ENCODE measurements around the gene WARS2.

WARS2 gene

DNA sequence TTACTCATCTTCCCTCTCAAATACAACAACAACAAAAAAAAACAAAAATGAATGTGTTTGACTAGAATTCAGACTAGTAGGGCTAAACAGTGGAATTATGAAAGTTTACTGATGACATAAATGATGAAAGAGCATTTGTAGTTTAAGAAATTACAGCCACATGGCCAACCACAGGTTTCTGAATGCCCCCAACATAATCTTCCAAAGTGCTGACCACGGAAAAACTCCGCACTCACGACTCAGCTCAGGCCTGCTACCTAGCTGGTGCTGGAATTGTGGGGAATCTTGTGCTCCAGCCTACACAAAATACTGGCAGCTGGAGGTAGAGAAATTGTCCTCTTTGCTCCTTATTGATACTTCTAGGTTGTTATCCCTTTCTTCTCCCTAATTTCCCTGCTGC, 128.7 kb downstream of the WARS2 start:
- no peak for DNase-seq

DNA sequence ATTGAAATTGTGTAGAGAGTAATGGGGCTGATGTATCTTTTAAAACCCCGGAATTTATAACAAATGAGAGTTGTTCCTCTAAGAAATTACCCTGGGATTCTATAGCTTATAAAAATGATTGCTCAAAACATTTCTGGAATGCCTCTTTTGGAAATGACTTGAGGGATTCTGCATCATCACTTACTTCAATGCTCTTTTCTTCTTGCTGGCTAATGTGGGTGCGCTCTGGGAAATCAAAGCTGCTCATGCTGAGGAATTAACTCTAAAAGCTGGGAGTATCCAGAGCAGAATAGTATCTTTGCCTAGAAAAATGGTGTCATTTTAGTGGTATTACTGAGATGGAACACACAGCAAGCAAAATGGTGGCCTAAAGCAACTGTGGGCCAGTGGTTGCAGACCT, 129.3 kb downstream of the WARS2 start:
- no peak for DNase-seq

DNA sequence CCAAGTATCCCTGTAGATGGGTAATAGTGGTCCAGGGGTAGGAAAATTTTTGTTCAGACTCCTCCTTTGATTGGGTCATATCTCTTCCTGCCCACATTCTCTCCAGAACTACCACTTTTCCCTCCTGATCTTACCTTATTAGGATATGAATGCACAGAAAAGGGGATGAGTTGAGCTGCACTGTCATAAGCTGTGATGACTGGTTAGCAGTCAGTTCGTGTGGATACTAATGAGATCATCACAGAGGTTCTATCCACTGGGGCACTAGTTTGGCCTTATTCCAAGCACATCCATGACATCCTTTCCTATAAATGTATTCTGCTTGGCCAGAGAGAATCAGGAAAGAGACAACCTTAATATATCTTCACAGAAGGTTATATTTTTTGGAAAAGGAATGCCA, 130.3 kb downstream of the WARS2 start:
- no peak for DNase-seq

DNA sequence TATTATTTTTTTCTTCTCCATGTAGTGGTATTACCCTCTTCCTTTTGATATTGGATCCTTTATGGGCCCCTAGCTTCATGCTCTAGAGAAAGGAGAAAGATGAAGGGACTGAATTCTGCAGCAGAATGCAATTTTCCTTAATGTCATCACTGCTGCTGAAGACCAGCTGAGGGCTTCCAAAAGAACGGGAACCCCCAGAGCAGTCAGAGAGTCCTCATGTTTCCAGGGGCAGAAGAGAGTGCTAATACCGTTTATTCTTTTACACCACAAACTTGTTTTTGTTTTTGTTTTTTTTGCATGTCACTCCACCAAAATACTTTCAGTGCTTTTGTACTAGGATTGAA, 131.2 kb downstream of the WARS2 start:
- no peak for DNase-seq

DNA sequence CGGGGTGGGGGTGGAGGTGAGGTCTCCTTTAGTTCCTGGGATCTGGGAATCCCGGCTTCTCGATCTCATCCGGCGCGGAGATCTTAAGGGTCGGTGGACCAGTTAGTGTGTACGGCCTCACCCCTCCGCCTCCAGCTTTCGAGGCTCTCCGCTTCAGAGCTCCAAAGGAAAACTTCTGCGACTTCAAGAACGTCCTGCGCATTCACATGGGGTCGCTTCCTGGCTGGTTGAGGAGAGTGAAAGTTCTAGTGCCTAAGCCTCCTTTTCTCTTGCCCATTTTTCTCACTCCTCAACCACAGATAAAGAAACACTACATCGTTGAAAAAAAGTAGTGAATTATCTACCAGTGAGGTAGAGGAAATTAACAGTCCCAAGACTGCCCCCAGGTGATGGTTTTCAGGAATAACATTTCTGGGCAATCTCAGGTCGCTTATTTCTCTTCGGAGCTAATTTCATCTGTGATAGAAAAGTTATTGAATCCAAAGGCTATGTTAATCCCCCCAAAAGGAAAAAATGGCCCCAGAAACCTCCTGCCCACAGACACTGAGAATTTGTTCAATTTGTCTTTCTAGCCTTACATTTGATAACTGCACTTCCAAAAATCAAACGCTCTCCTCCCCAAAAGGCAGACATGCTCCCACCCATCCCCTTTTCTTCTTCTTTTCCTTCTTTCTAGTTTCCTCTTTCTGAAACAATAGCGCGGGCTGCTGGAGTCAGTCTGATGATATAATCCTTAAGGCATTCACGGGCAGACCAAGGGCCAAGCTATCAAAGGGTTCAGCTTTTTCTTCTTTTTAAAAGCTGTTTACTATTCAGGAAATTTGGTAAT, 131.8 kb downstream of the WARS2 start:
- DNase-seq: no peak

DNA sequence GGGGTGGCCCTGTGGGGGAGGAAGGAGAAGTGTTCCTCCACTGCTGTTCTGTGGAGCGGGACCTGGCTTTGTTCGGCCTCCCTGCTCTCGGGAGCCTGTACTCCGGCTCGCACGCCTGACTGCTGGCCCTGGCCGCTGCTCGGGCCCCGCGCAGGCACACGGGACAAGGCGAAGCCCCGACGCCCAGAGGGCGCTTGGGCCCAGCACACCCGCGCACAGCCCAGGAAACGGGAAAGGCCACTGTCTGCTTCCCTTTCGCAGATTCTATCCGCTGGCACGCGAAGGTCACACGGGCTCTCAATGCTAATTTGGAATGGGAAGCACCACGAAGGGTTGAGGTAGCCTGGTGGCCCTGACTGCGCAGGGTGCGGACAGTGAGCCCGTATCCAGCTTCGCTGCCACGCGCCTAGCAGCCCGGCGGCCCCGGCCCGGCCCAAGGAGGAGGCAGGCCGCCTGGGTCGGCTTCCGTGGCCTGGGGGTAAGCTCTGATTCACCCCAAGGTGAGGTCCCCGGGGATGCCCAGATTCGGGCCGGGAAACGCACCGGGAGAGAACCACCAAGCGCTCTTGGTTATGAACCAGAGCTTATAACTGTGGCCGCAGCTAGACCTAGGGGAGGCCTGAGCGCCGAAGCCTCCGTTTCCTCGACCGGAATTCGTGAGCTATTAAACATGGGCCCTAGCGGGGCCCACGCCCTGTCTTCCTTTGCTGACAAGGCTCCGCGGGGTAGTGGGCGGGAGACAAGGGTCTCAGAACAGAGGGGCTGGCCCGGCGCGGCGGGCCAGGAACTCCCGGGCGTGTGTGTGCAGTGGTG, 132.6 kb downstream of the WARS2 start:
- no peak for DNase-seq

DNA sequence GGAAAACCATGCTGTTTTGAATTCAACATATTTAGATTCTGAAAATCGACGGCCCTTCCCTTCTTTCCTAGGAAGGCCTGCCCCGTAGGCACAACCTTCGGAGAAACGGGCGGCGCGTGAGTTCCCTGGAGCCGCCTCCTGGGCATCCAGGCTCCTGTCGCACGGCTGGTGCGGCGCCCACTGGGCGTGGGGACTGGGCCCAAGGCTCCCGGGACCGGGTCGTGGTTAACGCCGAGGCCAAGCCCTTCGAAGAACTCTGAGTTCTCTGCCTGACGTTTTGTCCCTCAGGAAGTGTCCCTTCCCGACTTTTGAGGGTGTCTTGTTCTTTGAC, 133.1 kb downstream of the WARS2 start:
- DNase-seq: no peak

DNA sequence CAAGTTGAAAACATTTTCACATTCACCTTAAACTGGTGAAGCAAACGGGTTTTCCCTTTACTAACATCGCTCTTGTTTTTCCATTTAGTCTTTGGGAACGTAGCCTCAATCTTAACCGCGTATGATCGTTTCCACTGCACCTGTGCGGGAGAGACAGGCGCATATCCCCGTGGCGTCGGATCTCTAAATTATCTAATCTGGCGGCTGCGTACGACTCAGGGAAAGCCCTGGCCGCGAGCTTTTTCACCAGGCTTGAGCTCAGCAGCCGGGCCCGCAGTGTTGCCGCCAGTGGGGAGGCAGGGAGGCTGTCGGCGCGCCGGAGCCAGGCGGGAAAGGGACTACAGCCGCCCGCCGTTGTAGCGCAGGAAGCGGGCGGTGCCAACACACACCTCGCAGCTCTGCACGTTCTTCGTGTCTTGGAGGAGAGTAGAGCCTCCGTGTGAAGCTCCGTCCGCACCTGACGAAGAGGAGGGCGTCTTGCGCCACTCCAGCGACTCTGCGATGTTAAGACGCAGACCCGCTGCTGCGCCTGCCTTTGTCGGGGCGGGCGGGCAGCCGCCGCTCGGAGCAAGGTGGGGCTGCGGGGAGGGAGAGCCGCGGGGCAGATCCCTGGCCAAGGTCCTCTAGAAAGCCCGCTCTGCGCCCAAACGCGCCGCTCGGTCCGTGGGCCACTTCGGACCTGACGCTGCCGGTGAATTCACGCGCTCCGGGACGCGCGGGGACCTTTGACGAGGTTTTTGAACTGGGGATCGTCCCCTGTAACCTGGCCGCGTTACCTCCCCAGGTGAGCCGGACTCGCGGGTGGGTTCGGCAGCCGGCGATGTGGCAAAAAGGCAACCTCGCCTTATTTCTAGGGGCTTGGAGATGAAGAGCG, 133.8 kb downstream of the WARS2 start:
- no peak for DNase-seq

DNA sequence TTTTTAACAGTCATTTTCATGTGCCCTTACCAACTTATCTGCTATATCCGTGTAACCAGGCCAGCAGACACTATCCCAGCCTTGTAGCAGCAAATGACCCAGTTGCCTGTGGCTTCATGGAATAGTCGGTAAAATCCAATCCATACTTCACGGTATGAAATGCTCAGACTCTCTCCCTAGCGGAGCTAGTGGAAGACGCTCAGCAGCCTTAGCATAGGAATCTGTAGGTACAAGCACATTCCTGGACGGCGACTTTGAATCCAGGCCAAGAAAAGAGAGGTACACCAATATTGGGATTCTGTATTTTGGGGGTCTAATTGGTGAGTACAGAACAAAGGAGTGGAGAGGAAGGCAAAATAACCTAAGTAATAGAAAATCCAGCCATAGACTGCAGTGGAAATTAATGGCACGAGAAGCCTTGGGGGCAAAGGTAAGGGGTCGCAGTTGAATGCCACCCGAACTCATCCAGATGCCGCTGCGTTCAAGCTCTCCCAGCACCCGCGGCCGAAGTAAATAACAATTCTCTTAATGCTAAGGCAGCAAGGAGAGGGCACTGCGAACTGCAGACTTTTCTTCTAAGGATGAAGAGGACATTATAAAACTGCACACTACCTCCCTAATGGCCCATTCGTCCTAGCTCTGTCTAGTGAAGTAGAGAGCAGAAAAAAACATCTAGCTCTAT, 134.6 kb downstream of the WARS2 start:
- DNase-seq: no peak

DNA sequence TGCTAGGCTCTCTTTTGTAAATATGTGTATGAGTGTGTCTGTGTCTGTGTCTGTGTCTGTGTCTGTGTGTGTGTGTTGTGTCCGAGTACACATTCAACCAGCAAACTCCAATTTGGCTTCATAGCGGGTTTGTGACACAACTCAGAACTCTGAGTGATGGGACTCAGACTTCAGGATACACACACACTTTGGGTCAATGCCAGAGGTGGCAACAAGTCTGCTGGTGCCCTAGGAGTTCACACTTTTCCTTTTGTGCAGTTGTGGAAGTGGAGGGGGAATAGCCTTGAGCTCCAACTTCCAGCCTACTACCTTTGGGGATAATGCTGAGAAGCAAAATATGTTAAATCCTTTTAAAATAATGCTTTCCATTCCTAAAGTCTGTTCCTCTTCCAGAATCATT, 135.7 kb downstream of the WARS2 start:
- DNase-seq: no peak

DNA sequence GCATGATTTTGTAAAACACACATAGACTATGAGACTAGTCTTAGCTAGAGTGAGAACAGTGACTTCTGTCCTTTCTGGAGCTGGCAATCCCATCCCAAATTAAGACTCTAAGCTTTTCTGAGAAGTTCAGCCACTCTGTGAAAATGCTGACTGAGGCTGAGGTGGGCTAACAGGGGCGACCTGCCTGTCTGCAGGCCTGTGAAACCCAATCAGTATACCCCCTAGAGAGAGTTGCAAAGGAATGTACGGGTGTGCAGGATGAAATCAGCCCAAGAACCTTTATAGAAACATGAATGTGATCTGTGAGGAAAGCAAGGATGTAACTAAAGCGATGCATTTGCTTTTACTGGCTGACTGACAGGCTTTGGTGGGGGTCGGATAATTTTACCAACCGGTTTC, 136.3 kb downstream of the WARS2 start:
- no peak for DNase-seq

DNA sequence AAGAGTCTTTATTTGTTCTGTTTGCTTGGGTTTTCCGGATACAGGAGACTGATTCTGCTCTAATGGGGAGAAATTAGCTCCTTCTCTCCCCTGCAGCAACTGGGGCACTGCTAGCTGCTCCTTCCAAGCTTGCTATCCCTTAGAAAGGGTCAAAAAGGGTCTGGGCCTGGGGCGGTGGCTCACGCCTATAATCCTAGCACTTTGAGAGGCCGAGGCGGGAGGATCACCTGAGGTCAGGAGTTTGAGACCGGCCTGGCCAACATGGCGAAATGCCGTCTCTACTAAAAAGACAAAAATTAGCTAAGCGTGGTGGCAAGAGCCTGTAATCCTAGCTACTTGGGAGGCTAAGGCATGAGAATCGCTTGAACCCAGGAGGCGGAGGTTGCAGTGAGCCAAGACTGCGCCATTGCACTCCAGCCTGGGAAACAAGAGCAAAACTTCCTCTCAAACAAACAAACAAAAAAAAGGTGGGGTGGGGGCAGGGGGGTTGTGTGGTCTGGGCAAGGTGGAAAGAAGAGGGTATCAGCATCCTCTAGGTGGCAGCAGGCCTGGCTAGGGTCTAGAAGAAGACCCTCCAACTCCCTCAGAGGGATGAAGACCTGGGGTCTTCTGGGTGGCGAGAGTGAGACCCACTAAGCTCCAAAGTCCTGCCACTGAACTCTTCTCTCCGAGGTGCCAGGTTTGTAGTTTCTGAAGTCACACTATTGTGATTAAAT, 136.9 kb downstream of the WARS2 start:
- no peak for DNase-seq

DNA sequence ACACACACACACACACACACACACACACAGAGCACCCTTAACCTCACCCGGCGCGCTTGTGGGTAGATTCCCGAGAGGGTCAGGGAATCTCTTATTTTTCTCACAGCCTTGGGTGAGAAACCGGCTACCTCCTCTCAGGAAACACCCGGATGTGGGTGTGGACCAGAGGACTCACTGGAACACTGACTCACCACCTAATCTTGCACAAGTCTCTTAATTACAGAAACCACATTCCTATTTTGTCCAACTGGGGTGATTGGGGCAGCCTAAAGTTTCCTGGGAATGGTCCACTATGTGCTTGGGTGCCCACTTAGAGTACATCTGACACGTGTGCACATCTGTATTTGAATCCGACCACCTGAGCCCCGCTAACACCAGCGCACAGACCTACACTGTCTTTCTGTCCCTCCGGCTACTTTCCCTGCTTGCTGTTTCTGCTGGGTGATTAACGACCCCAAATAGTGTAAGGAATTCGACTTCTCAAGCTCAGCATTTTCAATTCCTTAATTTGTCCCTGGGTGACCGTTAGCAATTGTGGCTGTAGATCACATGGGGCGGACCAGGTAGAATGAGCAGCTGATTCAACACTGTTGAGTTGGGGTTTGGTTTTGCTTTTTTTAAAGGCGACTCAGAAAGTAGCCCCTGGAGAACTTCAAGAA, 138.3 kb downstream of the WARS2 start:
- no peak for DNase-seq

DNA sequence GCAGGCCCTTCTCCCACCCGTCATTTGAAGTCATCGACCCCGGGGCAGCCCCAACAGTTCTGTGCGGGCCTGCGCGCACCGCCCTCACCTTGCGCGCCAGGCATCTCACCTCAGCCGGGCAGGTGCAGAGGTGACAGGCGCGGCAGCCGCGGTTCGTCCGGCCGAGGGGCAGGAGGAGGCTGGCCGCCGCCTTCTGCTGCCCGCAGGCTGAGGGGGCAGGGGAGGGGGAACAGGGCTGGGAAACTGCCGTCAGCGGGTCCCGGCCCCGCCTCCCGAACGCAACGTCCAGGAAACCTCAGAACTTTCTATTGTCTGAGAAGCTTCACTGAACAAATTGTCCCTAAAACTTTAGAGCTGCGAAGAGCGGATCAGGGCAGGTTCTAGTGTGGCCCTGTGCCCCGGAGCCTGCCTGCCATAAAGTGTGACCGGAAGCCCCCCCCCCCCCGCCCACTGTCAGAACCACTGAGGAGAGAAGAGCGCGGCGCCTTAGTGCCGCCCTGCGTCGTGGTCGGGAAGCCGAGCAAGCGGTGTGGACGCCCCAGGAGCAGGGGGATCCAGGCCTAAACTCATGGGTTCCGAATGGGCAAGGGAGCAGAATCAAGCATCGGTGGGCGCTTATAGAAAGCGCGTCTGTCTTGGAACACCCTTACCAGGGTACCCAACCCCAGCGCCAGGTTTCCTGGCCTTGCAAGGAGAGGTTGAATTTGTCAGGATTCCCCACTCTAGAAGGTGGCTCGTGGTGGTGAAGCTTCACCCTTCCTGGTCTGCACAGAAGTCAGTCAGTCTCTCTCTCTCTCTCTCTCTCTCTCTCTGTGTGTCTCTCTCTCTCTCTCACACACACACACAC, 139.0 kb downstream of the WARS2 start:
- no peak for DNase-seq

DNA sequence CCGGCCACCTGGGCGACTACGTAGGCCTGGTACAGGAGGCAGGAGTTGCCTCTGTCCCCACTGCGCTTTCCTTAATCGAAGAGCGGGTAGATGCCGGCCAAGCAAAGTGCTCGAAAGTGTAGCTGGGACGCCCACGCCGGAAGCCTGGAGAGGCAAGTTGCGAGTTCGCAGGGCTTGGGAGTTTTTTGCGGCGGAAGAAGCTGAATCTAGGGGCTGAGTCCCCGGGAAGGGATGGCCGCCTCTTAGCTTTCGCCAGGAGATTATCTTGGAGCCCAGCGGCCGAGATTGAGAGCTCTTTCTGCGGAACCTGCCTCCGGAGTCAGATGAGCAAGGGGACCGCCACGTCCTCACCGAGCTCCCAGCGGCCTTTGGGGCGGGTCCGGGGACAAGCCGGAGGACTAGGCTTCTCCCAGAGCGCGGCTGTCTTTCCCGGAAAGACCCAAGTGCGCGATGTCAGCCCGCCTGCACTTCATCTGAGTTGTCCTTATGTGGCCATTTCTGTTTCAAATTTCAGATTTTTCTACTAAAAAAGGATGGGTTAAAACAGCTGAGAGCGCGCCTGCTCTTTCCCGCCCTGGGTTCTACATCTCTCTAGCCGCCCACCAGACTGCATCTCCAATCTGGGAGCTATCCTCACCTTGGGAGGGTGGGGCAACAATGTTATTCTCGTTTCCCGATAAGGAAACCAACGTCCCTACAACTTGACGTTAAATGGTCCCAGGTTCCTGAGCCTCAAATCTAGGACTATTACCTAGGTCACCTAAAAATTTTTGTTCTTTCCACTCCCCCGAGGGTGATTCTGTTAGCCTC, 139.9 kb downstream of the WARS2 start:
- DNase-seq: no peak

DNA sequence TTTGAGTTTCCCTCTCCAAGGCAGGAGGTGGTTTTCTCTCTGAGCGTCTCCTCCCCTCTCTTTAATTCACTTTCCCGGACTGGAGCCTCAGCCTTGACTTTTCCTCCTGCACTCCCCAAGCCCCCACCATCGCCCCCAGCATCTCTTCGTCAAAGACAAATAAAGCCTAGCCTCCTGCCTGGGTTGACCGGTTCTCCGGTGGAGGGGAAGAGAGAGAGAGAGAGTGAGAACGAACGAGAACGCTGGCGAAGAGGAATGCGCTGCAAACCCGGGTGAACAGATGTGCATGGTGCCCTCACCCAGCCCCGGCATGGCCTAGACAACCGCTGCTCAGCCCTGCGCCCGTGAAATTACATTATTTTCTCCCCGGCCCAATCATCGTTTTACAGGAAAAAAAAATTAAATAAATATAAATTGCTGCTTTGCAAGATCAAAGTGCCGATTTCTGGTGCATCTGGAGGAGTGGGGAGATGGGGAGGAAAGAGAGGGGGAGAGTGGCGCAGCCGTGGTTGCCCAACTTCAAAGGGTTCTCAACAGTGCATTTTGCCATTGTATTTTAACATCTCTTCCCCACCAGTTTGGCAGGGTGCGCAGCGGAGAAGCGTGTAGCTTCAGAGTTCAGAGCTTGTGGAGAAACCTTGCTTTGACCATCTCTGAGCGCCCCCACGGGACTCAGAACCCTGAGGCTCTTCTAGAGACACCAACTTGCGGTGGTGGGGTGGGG, 140.9 kb downstream of the WARS2 start:
- DNase-seq: no peak

DNA sequence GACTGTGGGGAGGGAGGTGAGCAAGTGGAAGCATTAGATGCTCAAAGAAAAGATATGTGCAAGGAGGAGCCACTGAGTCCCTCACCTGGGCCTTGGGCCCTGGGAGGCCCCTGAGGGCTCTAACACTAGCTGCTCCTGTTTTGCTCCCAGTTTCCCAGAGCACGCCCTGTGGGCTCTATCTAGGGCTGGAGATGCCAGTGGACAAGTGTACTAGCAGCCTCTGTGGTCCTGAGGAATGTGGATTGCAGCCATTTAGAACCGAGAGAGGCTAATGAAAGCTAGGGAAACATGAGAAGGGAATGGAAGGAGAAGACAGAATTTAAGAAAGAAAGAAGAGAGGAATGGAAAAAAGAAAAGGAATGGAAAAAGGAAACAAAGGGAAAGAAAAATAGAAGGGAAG, 142.3 kb downstream of the WARS2 start:
- no peak for DNase-seq

DNA sequence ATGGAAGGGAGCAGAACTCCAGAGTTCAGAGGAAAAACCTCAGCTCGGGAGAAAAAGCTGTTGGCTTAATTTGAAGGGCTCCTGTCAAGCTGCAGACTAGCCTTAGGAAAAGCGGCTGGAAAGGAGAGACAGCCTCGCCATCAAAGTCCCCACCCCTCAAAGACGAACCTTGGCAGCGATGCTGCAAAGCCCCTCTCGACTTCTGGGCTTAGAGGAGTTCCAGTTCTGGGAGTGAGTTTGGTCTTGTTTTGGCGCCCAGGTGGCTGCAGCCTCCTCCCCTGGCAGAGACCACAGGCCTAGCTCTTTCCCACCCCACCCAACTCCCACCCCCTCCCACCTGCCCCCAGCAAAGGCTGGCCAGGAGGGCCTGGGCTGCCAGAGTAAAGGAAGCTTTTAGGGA, 143.2 kb downstream of the WARS2 start:
- no peak for DNase-seq

DNA sequence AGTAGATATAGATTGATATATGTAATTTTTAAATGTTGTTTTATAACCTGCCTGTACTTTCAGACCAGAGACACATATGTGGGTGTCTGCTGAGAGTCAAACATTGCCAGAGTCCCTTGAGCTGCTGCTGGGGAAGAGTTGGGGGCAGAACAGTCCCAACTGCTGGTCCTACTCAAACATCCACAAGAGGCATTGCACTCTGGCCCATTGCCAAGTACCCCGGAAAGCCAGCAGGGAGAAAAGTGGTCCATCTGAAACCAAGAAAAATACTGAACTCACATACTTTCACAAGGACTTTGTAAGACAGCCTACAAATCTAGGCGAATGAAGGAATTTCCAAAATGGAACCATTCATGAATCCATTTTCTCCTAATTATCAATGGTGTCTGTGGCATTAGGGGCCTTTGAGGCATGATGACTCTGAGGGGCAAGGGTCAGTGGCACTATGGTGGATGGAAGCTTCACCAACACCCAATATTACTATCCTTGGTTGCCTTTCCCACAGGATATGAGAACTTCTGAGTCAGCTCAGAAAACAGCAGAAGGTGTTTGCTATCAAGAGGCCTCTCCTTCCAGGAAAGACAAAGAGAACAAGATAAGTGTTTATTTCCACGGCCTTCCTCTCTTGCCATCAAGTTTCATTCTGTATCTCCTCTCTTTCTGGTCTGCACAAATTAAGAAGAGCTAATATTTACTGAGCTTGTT, 145.0 kb downstream of the WARS2 start:
- no peak for DNase-seq

All from NCI-H2081 treated with DMSO at 0.1 percent for 48 hours (cell line).